Calu3 (cell line): ENCODE data around the gene ACE. TPM values are rescaled to one million over a fixed set of nuclear protein-coding genes. Genes with fewer than 3 reads are reported as not detected.

Experiments
- BruUV-seq: library from RNA; stranded (reverse); fragments of 400-500 nt; replicated peaks from 2 replicates; lab custom pipeline; 2021; lab: Mats Ljungman, UMichigan
- CTCF ChIA-PET: fragments of 300-600 bp; sonication (Branson Sonifier 250); formaldehyde crosslinking; loops from one replicate; lab custom pipeline; 2022; ENCODE audit warnings: antibody characterized with exemption; lab: Charles Lee
- DNase-seq: peaks from one replicate; pipeline ENCODE4 v3.0.0; 2022
- H3K27ac Mint-ChIP-seq: one replicate; pipeline ENCODE4 v1.8.0; 2022; ENCODE audit warnings: mixed read lengths; ENCODE audit not compliant: unreplicated experiment
- H3K27me3 Mint-ChIP-seq: one replicate; pipeline ENCODE4 v1.8.0; 2022; ENCODE audit warnings: mixed read lengths; ENCODE audit not compliant: unreplicated experiment
- H3K36me3 Mint-ChIP-seq: one replicate; pipeline ENCODE4 v1.8.0; 2022; ENCODE audit warnings: mild to moderate bottlenecking, moderate library complexity, mixed read lengths; ENCODE audit not compliant: insufficient read depth, unreplicated experiment
- H3K4me1 Mint-ChIP-seq: one replicate; pipeline ENCODE4 v1.8.0; 2022; ENCODE audit warnings: mild to moderate bottlenecking, low read depth, mixed read lengths; ENCODE audit not compliant: unreplicated experiment
- H3K4me3 Mint-ChIP-seq: one replicate; pipeline ENCODE4 v1.8.0; 2022; ENCODE audit warnings: mild to moderate bottlenecking, low read depth, moderate library complexity, mixed read lengths; ENCODE audit not compliant: unreplicated experiment
- H3K9me3 Mint-ChIP-seq: one replicate; pipeline ENCODE4 v1.8.0; 2022; ENCODE audit warnings: low read depth, mixed read lengths; ENCODE audit not compliant: unreplicated experiment
- CTCF ChIP-seq: fragments of 200-600 bp; IDR thresholded peaks from one replicate; pipeline ENCODE4 v1.8.0; 2022; ENCODE audit warnings: antibody characterized with exemption; ENCODE audit not compliant: unreplicated experiment
- intact Hi-C: fragments of 100-400 bp; cut with micrococcal nuclease; formaldehyde crosslinking; loops from one replicate; pipeline ENCODE4 v1.10.0; 2022; ENCODE audit not compliant: unreplicated experiment
- total RNA-seq: library from RNA; stranded (reverse); gene quantifications from 2 replicates; pipeline ENCODE4 v1.2.3, GENCODE V29; 2022

The ACE gene
- total RNA-seq, 1 experiment from 2014 or later, result 5.9 TPM

GRCh38 chr17:63535640-63536039 lies 58.8 kb downstream of the ACE start:
- H3K27ac Mint-ChIP-seq, result no peak overlapping the region
- no peaks in the 10 kb centered on the region for H3K4me1 Mint-ChIP-seq
- no peak for DNase-seq
- no TSS peak for BruUV-seq
- H3K4me3 Mint-ChIP-seq, result no peak overlapping the region
- CTCF ChIA-PET, result no interaction called here
- TF ChIP-seq CTCF, result no peak
- peaks cover 47% of the 10 kb centered on the region for H3K27me3 Mint-ChIP-seq
- no peaks in the 10 kb centered on the region for H3K36me3 Mint-ChIP-seq
- intact Hi-C loops, result no loop called here
- no peaks in the 10 kb centered on the region for H3K9me3 Mint-ChIP-seq

GRCh38 chr17:63537001-63537400 lies 60.1 kb downstream of the ACE start:
- no peaks in the 10 kb centered on the region for H3K4me1 Mint-ChIP-seq
- no peak for TF ChIP-seq CTCF
- H3K27me3 Mint-ChIP-seq, result peaks cover 53% of the 10 kb centered on the region
- no peak overlapping the region for H3K4me3 Mint-ChIP-seq
- no TSS peak for BruUV-seq
- CTCF ChIA-PET, result no interaction called here
- H3K36me3 Mint-ChIP-seq, result no peaks in the 10 kb centered on the region
- intact Hi-C loops, result no loop called here
- H3K9me3 Mint-ChIP-seq, result no peaks in the 10 kb centered on the region
- no peak for DNase-seq
- H3K27ac Mint-ChIP-seq, result no peak overlapping the region

- H3K27ac Mint-ChIP-seq, result no peak overlapping the region
- H3K27me3 Mint-ChIP-seq, result peaks cover 53% of the 10 kb centered on the region
- intact Hi-C loops, result no loop called here
- no peaks in the 10 kb centered on the region for H3K9me3 Mint-ChIP-seq
- DNase-seq, result no peak
- TF ChIP-seq CTCF, result no peak
- no peak overlapping the region for H3K4me3 Mint-ChIP-seq
- peaks cover 8% of the 10 kb centered on the region for H3K4me1 Mint-ChIP-seq
- BruUV-seq, result no TSS peak
- H3K36me3 Mint-ChIP-seq, result no peaks in the 10 kb centered on the region
- CTCF ChIA-PET, result no interaction called here
Measured at GRCh38 chr17:63537991-63538692, 61.3 kb downstream of the ACE start.

- no peak for DNase-seq
- Mint-ChIP-seq H3K9me3 (no peaks in the 10 kb centered on the region), H3K27ac (no peak overlapping the region), H3K4me1 (peaks cover 8% of the 10 kb centered on the region), H3K27me3 (peaks cover 53% of the 10 kb centered on the region), H3K4me3 (no peak overlapping the region), H3K36me3 (no peaks in the 10 kb centered on the region)
- TF ChIP-seq CTCF, result no peak
- intact Hi-C loops, result no loop called here
- no TSS peak for BruUV-seq
- CTCF ChIA-PET, result no interaction called here
Measured at GRCh38 chr17:63538693-63539595, 62.1 kb downstream of the ACE start.
